ENCODE data around the gene CARNS1. TPM values are rescaled to one million over a fixed set of nuclear protein-coding genes. Genes with fewer than 3 reads are reported as not detected.

Gene CARNS1
- total RNA-seq, 4 donors from 2014 or later: 0.09 to 0.76 (median 0.25) TPM

- Histone ChIP-seq H3K36me3 (peaks cover 0 to 21% (median 0%) of the 10 kb centered on the region in 3 donors), H3K4me1 (peaks cover 37 to 62% (median 38%) of the 10 kb centered on the region in 3 donors), H3K27ac (peak overlapping the region in 3 of 4 donors; percentile 96 to 97 (median 96)), H3K9me3 (no peaks in the 10 kb centered on the region), H3K27me3 (no peaks in the 10 kb centered on the region), H3K4me3 (no peak overlapping the region)
- intact Hi-C loops (cut with DNase I): no loop called here
- 60 to 93% methylated on average over 1 to 4 of the region's 5 CpGs for WGBS, 2 donors
- no peak for DNase-seq
- TF ChIP-seq CTCF (IDR thresholded peaks at IDR 0.05): no peak
- TF ChIP-seq POLR2A (IDR thresholded peaks at IDR 0.05): no peak
Measured at GRCh38 chr11:67466367-67466766, 50.9 kb downstream of the CARNS1 start.

GRCh38 chr11:67466962-67467771 lies 51.7 kb downstream of the CARNS1 start:
- no peak for DNase-seq
- intact Hi-C loops (cut with DNase I): no loop called here
- TF ChIP-seq CTCF (IDR thresholded peaks at IDR 0.05) (no peak), POLR2A (IDR thresholded peaks at IDR 0.05) (no peak)

GRCh38 chr11:67468056-67468455 lies 52.6 kb downstream of the CARNS1 start:
- H3K27me3 ChIP-seq: no peaks in the 10 kb centered on the region
- WGBS, 2 donors: 26% methylated on average over 3 of the region's 5 CpGs; no CpG with 5 or more reads in 1 of the 2 donors
- peaks cover 0 to 21% (median 0%) of the 10 kb centered on the region in 3 donors for H3K36me3 ChIP-seq
- intact Hi-C loops (cut with DNase I): no loop called here
- peaks cover 37 to 62% (median 38%) of the 10 kb centered on the region in 3 donors for H3K4me1 ChIP-seq
- no peak for DNase-seq
- TF ChIP-seq POLR2A (IDR thresholded peaks at IDR 0.05): peak in 3 of 4 donors; percentile 6 to 66 (median 23)
- TF ChIP-seq CTCF (IDR thresholded peaks at IDR 0.05): no peak
- peak overlapping the region; percentile 94 to 97 (median 96) for H3K27ac ChIP-seq
- H3K4me3 ChIP-seq: peak overlapping the region; percentile 84 to 94 (median 86)
- H3K9me3 ChIP-seq: no peaks in the 10 kb centered on the region

More at GRCh38 chr11:67466962-67467771, 51.7 kb downstream of the CARNS1 start:
- H3K36me3 ChIP-seq: peaks cover 0 to 21% (median 0%) of the 10 kb centered on the region in 3 donors
- H3K27me3 ChIP-seq: no peaks in the 10 kb centered on the region
- H3K9me3 ChIP-seq: no peaks in the 10 kb centered on the region
- peak overlapping the region; percentile 84 to 94 (median 86) for H3K4me3 ChIP-seq
- 55 to 71% methylated on average over 7 to 9 of the region's 11 CpGs for WGBS, 2 donors
- peak overlapping the region; percentile 94 to 97 (median 96) for H3K27ac ChIP-seq
- peaks cover 37 to 62% (median 38%) of the 10 kb centered on the region in 3 donors for H3K4me1 ChIP-seq

GRCh38 chr11:67468456-67468758 lies 52.9 kb downstream of the CARNS1 start:
- TF ChIP-seq POLR2A (IDR thresholded peaks at IDR 0.05): no peak
- TF ChIP-seq CTCF (IDR thresholded peaks at IDR 0.05): no peak
- intact Hi-C loops (cut with DNase I): no loop called here
- no peak for DNase-seq
- Histone ChIP-seq H3K4me3 (peak overlapping the region; percentile 84 to 94 (median 86)), H3K36me3 (peaks cover 0 to 21% (median 0%) of the 10 kb centered on the region in 3 donors), H3K27me3 (no peaks in the 10 kb centered on the region), H3K4me1 (peaks cover 37 to 62% (median 38%) of the 10 kb centered on the region in 3 donors), H3K9me3 (no peaks in the 10 kb centered on the region), H3K27ac (peak overlapping the region; percentile 94 to 97 (median 96))
- 0% methylated on average over 5 of the region's 6 CpGs for WGBS, 2 donors

Measured in esophagus squamous epithelium (tissue), 5 donors.